ENCODE results near the gene SUSD5.

The SUSD5 gene

DNA sequence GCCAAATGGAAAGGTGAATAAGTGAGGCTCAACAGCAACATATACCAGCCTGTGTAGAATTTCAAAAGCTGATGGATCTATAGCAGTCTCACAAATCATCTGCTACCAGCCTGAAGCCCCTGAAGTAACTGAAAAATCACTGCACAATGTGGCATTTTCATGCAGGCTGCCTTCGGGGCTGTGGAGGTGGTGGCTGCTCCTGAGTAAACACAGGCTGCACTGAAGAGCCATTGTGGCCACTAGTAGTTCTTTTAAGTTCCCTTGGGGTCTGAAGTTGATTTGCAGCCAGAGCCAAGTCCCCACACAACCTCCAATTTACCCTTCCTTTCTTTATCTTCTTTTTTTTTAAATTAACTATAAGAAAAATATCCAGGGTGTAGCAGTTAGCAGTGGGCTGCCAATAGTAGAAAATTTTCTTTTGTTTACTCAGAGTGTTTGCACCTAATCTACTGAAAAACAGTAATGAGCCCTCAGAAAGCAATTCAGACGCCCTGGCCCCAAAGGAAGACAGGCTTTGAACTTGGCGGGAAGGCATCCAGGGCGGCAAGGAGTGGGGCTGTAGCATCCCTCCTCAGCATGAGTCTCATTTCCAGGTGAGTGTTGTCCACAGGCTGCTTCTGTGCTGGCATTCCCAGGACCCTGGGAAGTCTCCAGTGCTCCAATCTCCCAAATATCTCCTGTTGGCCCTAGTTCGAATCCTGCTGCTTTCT lies 13.3 kb upstream of the SUSD5 start:
- Histone ChIP-seq H3K9me3 (ENCODE audit: insufficient read depth, low read length) (no peaks in the 10 kb centered on the region), H2AFZ (ENCODE audit: low read depth, low read length, severe bottlenecking) (no peak overlapping the region), H3K79me2 (ENCODE audit: insufficient read depth, low read length) (no peaks in the 10 kb centered on the region), H3K9me2 (replicated peaks; ENCODE audit: insufficient read depth, low read length) (no peaks in the 10 kb centered on the region), H3K27ac (ENCODE audit: low read depth, low read length) (no peak overlapping the region), H3K27me3 (ENCODE audit: low read length) (no peaks in the 10 kb centered on the region), H3K4me2 (ENCODE audit: low read depth, low read length, poor library complexity, severe bottlenecking) (no peak overlapping the region), H3K36me3 (ENCODE audit: low read length) (no peaks in the 10 kb centered on the region), H4K20me1 (ENCODE audit: low read depth, low read length) (no peaks in the 10 kb centered on the region), H3K4me3 (ENCODE audit: insufficient read depth, low read length, poor library complexity, severe bottlenecking) (no peak overlapping the region), H3K9ac (ENCODE audit: low read length) (no peak overlapping the region), H3F3A (ENCODE audit: insufficient read depth) (no peaks in the 10 kb centered on the region)
- no peak for TF ChIP-seq EZH2phosphoT487 (conservative IDR thresholded peaks at IDR 0.05; ENCODE audit: low read length)
- TF ChIP-seq, protein P1, sequence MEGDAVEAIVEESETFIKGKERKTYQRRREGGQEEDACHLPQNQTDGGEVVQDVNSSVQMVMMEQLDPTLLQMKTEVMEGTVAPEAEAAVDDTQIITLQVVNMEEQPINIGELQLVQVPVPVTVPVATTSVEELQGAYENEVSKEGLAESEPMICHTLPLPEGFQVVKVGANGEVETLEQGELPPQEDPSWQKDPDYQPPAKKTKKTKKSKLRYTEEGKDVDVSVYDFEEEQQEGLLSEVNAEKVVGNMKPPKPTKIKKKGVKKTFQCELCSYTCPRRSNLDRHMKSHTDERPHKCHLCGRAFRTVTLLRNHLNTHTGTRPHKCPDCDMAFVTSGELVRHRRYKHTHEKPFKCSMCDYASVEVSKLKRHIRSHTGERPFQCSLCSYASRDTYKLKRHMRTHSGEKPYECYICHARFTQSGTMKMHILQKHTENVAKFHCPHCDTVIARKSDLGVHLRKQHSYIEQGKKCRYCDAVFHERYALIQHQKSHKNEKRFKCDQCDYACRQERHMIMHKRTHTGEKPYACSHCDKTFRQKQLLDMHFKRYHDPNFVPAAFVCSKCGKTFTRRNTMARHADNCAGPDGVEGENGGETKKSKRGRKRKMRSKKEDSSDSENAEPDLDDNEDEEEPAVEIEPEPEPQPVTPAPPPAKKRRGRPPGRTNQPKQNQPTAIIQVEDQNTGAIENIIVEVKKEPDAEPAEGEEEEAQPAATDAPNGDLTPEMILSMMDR (IDR thresholded peaks at IDR 0.05; ENCODE audit: insufficient read depth, low read length, poor library complexity, severe bottlenecking): no peak

GRCh38 chr3:33229947-33230346 lies 11.3 kb upstream of the SUSD5 start:
- H3K4me2 ChIP-seq (ENCODE audit: low read depth, low read length, poor library complexity, severe bottlenecking): no peak overlapping the region
- no peaks in the 10 kb centered on the region for H3K36me3 ChIP-seq (ENCODE audit: low read length)
- H3K27me3 ChIP-seq (ENCODE audit: low read length): no peaks in the 10 kb centered on the region
- no peak overlapping the region for H3K4me3 ChIP-seq (ENCODE audit: insufficient read depth, low read length, poor library complexity, severe bottlenecking)
- TF ChIP-seq, protein P1 (IDR thresholded peaks at IDR 0.05; ENCODE audit: insufficient read depth, low read length, poor library complexity, severe bottlenecking): no peak
- no peak for TF ChIP-seq EZH2phosphoT487 (conservative IDR thresholded peaks at IDR 0.05; ENCODE audit: low read length)
- H3K9me3 ChIP-seq (ENCODE audit: insufficient read depth, low read length): no peaks in the 10 kb centered on the region
- no peaks in the 10 kb centered on the region for H3K9me2 ChIP-seq (replicated peaks; ENCODE audit: insufficient read depth, low read length)
- H2AFZ ChIP-seq (ENCODE audit: low read depth, low read length, severe bottlenecking): no peak overlapping the region
- no peak overlapping the region for H3K27ac ChIP-seq (ENCODE audit: low read depth, low read length)
- no peaks in the 10 kb centered on the region for H4K20me1 ChIP-seq (ENCODE audit: low read depth, low read length)
- no peaks in the 10 kb centered on the region for H3K79me2 ChIP-seq (ENCODE audit: insufficient read depth, low read length)
- no peaks in the 10 kb centered on the region for H3F3A ChIP-seq (ENCODE audit: insufficient read depth)
- no peak overlapping the region for H3K9ac ChIP-seq (ENCODE audit: low read length)

DNA sequence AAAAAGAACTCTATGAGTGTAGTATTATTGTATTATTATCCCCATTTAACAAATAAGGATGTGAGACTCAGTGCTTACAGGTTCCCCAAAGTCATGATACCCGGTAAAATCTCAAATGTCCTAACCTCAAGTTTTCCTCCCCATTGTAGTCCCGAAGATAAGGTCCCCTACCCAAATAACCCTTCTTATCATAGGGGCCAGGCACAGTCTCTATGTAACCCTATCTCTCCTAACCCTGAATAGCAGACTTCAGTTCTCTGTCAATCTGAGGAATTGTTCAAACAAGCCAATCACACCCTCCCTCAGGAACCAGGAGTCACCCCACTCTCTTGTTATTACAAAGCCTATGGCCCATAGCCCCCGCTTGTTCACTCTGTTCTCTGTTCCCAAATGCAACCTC lies 10.5 kb upstream of the SUSD5 start:
- Histone ChIP-seq H3K27ac (ENCODE audit: low read depth, low read length) (no peak overlapping the region), H3K4me3 (ENCODE audit: insufficient read depth, low read length, poor library complexity, severe bottlenecking) (no peak overlapping the region), H3K4me2 (ENCODE audit: low read depth, low read length, poor library complexity, severe bottlenecking) (no peak overlapping the region), H3K36me3 (ENCODE audit: low read length) (no peaks in the 10 kb centered on the region), H2AFZ (ENCODE audit: low read depth, low read length, severe bottlenecking) (no peak overlapping the region), H3K9me2 (replicated peaks; ENCODE audit: insufficient read depth, low read length) (no peaks in the 10 kb centered on the region), H3K79me2 (ENCODE audit: insufficient read depth, low read length) (no peaks in the 10 kb centered on the region), H4K20me1 (ENCODE audit: low read depth, low read length) (no peaks in the 10 kb centered on the region), H3F3A (ENCODE audit: insufficient read depth) (no peaks in the 10 kb centered on the region), H3K9ac (ENCODE audit: low read length) (no peak overlapping the region), H3K27me3 (ENCODE audit: low read length) (no peaks in the 10 kb centered on the region), H3K9me3 (ENCODE audit: insufficient read depth, low read length) (no peaks in the 10 kb centered on the region)
- TF ChIP-seq EZH2phosphoT487 (conservative IDR thresholded peaks at IDR 0.05; ENCODE audit: low read length): no peak
- TF ChIP-seq, protein P1 (IDR thresholded peaks at IDR 0.05; ENCODE audit: insufficient read depth, low read length, poor library complexity, severe bottlenecking): no peak

Data from SU-DHL-6 (cell line).